ENCODE results near the gene FAT3.

Gene FAT3

DNA sequence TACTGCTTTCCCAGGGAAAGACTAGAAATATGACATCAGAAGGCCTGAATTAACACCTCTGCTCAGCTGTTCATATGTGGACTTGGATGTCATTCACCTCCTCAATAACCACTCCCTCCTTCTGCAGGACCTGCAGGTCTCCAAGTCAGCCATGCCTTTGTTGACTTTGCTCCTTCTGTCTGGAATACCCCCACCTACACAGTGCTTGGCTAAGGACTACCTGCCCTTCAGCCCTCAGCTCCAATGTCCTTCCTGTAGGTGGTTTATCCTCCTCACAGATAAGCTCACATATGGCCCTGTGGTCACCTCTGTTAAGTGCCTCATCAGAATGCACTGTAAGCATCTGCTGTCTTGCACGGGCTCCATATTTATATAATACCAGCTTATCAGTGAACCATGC is 26.4 kb upstream of the FAT3 start:
- no peak overlapping the region for H3K4me3 ChIP-seq (replicated peaks in 1 of 2; ENCODE audit: low read depth in 2 of 2, low read length in 2 of 2)
- TF ChIP-seq, protein P1, sequence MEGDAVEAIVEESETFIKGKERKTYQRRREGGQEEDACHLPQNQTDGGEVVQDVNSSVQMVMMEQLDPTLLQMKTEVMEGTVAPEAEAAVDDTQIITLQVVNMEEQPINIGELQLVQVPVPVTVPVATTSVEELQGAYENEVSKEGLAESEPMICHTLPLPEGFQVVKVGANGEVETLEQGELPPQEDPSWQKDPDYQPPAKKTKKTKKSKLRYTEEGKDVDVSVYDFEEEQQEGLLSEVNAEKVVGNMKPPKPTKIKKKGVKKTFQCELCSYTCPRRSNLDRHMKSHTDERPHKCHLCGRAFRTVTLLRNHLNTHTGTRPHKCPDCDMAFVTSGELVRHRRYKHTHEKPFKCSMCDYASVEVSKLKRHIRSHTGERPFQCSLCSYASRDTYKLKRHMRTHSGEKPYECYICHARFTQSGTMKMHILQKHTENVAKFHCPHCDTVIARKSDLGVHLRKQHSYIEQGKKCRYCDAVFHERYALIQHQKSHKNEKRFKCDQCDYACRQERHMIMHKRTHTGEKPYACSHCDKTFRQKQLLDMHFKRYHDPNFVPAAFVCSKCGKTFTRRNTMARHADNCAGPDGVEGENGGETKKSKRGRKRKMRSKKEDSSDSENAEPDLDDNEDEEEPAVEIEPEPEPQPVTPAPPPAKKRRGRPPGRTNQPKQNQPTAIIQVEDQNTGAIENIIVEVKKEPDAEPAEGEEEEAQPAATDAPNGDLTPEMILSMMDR (IDR thresholded peaks at IDR 0.05; ENCODE audit: low read depth, low read length): no peak
- no peak for DNase-seq (ENCODE audit: low read depth in 2 of 2)

DNA sequence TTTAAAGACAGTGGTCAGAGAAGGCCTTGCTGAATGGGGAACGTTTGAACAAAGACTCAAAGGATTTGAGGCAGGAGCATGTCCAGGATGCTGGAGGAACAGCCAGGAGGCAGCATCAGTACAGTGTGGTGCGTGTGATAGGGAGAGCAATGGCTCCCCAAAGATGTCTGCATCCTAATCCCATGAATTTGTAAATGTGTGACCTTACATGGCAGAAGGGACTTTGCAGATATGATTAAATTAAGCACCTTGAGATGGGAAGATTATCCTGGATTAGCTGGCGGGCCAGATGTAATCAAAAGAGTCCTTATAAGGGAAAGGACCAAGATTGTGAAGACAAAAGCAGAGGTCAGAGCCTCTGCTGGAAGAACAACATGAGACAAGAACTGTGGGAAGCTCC is 24.6 kb upstream of the FAT3 start:
- no peak for DNase-seq (ENCODE audit: low read depth in 2 of 2)
- H3K4me3 ChIP-seq (replicated peaks in 1 of 2; ENCODE audit: low read depth in 2 of 2, low read length in 2 of 2): no peak overlapping the region
- TF ChIP-seq, protein P1 (IDR thresholded peaks at IDR 0.05; ENCODE audit: low read depth, low read length): no peak

DNA sequence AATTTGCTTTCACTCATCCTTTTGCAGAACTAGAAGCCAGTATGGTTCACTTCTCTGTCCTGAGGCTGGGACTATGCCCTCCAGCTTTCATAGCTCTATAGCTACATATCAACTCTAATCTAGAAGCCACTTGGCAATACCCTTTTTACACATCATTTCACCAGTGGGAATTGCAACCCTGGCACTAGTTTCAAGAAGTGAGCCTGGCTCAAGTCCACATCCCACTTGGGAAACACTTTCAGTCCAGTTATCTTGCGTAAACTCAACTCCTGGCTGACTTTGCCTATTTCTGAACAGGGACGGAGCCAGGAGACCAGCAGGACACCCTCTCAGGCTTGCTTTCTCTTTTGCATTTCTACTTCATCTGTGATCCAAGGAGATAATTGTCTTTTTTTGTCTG is 19.9 kb upstream of the FAT3 start:
- peak; percentile 2 to 66 for DNase-seq (ENCODE audit: low read depth in 2 of 2)
- TF ChIP-seq, protein P1 (IDR thresholded peaks at IDR 0.05; ENCODE audit: low read depth, low read length): no peak
- H3K4me3 ChIP-seq (replicated peaks in 1 of 2; ENCODE audit: low read depth in 2 of 2, low read length in 2 of 2): no peak overlapping the region

DNA sequence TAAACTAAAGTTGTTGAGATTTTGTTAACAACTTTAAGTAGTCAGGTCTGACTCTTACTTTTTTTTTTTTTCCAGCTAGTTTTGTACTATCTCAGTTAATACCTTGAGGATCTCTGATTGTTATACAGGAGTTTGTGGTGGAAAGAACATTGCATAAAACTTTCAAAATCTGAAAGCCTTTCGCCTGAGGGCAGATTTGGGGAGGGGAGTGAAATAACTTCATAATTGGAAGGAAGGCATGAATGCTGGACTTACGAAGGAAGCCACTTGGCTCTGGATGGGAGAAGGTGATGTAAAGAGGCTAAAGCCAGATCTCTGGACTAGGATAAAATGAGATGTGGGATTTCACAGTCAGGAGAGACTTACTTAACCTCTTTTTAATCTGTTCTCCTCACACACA is 18.2 kb upstream of the FAT3 start:
- no peak for DNase-seq (ENCODE audit: low read depth in 2 of 2)
- TF ChIP-seq, protein P1 (IDR thresholded peaks at IDR 0.05; ENCODE audit: low read depth, low read length): no peak
- no peak overlapping the region for H3K4me3 ChIP-seq (replicated peaks in 1 of 2; ENCODE audit: low read depth in 2 of 2, low read length in 2 of 2)

DNA sequence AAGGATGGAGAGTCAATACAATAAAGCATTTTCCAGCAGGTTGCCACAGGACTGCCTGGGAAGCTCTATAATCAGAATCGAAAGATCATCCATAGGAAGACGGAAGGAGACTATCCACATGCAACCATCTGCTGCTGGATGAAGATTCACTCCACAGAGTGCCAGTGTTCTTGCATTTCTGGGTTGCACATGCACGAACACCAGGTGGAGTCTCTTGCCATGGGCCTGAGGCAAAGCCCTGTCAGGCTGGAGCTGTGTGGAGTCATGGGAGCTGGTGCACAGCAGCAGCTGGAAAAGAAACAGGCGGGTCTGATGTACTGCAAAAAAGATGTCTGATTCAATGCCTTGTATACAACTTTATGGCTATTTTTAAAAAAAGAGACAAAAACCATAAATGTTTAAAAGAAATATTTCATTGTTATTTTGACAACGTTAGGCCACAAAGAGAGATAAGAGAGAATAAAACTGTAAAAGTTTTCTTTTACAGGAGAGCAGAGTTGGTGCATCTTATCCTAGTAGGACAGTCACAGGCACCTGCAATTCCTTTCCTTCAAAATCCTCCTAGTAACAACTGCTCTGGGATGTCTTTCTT is 12.9 kb upstream of the FAT3 start:
- H3K4me3 ChIP-seq (replicated peaks in 1 of 2; ENCODE audit: low read depth in 2 of 2, low read length in 2 of 2): no peak overlapping the region
- TF ChIP-seq, protein P1 (IDR thresholded peaks at IDR 0.05; ENCODE audit: low read depth, low read length): peak; percentile 13
- DNase-seq (ENCODE audit: low read depth in 2 of 2): peak; percentile 32 to 36

DNA sequence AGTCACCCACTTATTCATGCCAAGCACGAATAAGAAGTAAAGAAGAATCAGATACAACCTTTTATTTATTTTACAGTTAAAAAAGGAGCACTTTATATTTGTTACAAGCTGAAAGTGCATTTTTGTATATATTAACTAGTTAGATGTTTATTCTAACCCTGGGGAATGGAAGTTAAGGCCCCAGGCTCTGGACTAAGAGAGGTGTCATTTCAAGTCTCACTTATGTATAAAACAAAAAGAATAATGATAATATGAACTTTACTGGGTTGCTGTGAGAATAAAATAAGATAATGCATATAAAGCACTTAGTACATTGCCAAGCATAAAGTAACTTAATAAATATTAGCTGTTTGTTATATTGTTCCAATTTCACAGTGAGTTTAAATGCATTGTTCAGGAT is 12.1 kb upstream of the FAT3 start:
- TF ChIP-seq, protein P1 (IDR thresholded peaks at IDR 0.05; ENCODE audit: low read depth, low read length): no peak
- no peak for DNase-seq (ENCODE audit: low read depth in 2 of 2)
- H3K4me3 ChIP-seq (replicated peaks in 1 of 2; ENCODE audit: low read depth in 2 of 2, low read length in 2 of 2): no peak overlapping the region

DNA sequence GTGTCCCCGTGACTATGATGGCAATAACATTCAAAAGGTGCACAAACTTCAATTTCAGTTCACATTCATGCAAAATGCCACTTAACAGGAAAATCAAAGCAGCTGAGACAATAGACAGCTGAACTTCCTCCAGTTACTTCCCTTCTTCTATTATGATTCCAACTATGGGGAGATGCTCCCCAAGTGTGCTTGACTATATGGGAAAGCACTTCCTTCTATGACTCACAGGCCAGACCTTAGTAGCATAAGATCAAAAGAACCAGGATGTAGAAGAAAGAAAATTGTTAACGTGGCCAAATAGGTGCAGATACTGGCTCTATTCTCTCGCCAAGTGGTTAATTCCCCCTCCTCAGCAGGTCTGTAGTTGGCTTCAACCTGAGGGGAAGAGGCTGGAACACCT is 7.8 kb upstream of the FAT3 start:
- no peak for DNase-seq (ENCODE audit: low read depth in 2 of 2)
- H3K4me3 ChIP-seq (replicated peaks in 1 of 2; ENCODE audit: low read depth in 2 of 2, low read length in 2 of 2): no peak overlapping the region
- TF ChIP-seq, protein P1 (IDR thresholded peaks at IDR 0.05; ENCODE audit: low read depth, low read length): no peak
